K562 (cell line): ENCODE measurements around the gene YTHDF1. TPM values are rescaled to one million over a fixed set of nuclear protein-coding genes. Genes with fewer than 3 reads are reported as not detected.

Experiments used
- CHD7 ChIP-seq: fragments of 200-600 bp; sonication (generic); IDR thresholded peaks from one replicate; pipeline ENCODE4 v1.6.1; 2012; ENCODE audit warnings: mild to moderate bottlenecking, low read depth, low read length, inconsistent platforms
- CREM ChIP-seq: IDR thresholded peaks from 2 replicates; pipeline ENCODE4 v1.6.1; 2014; ENCODE audit warnings: antibody characterized with exemption, low read depth
- DMBX1 ChIP-seq: fragments of 250-450 bp; sonication (Bioruptor Pico); IDR thresholded peaks from 2 replicates; pipeline ENCODE4 v1.8.0; 2022; ENCODE audit warnings: inconsistent platforms, mild to moderate bottlenecking, moderate library complexity, borderline replicate concordance
- EGR1 ChIP-seq: fragments of 450-650 bp; conservative IDR thresholded peaks from 2 replicates; pipeline ENCODE4 v1.6.1; 2017; ENCODE audit warnings: mild to moderate bottlenecking
- HIVEP1 ChIP-seq: fragments of 250-450 bp; sonication (Bioruptor Pico); IDR thresholded peaks from 2 replicates; pipeline ENCODE4 v1.4.0; 2020; ENCODE audit warnings: mild to moderate bottlenecking
- MBD2 ChIP-seq: sonication (generic); IDR thresholded peaks from 2 replicates; pipeline ENCODE4 v1.6.1; 2016; ENCODE audit warnings: low read depth, borderline replicate concordance
- PHF21A ChIP-seq: fragments of 450-650 bp; IDR thresholded peaks from 2 replicates; pipeline ENCODE4 v1.6.1; 2017; ENCODE audit warnings: low read depth, borderline replicate concordance
- SNAPC5 ChIP-seq: fragments of 250-450 bp; sonication (Bioruptor Pico); IDR thresholded peaks from 2 replicates; pipeline ENCODE4 v1.8.0; 2021; ENCODE audit warnings: moderate library complexity, mild to moderate bottlenecking, inconsistent platforms
- SP1 ChIP-seq: sonication (generic); formaldehyde crosslinking; IDR thresholded peaks from 2 replicates; pipeline ENCODE4 v1.8.1; 2022; ENCODE audit warnings: mild to moderate bottlenecking, missing genetic modification reagents
- USF1 ChIP-seq: sonication (generic); formaldehyde crosslinking; IDR thresholded peaks from 2 replicates; pipeline ENCODE4 v1.9.0; 2022; ENCODE audit warnings: mild to moderate bottlenecking, missing genetic modification reagents
- ZFX ChIP-seq: sonication (generic); formaldehyde crosslinking; IDR thresholded peaks from 2 replicates; pipeline ENCODE4 v1.8.0; 2022; ENCODE audit warnings: mild to moderate bottlenecking, missing genetic modification reagents, moderate library complexity
- ZNF3 ChIP-seq: fragments of 250-450 bp; sonication (Bioruptor Pico); IDR thresholded peaks from 2 replicates; pipeline ENCODE4 v1.5.0; 2021; ENCODE audit warnings: mild to moderate bottlenecking, moderate library complexity
- ZNF395 ChIP-seq: fragments of 200-800 bp; sonication (Bioruptor generic); IDR thresholded peaks from 2 replicates; pipeline ENCODE4 v1.6.1; 2017; ENCODE audit warnings: missing genetic modification characterization, missing compliant biosample characterization
- polyA plus RNA-seq, 8 experiments: library from polyadenylated mRNA; depleted of rRNA in 4 of 8; stranded (reverse) in 5 of 8; unstranded in 3 of 8; fragments of >200 nt; fragmentation: Nextera tagmentation in 2 of 8; fragmentation: Illumina TruSeq in 1 of 8; extraction: Ambion mirVana in 2 of 8; extraction: Trizol in 1 of 8; gene quantifications; 2 replicates each; pipeline versions ENCODE4 v1.2.1 to v1.2.3, GENCODE V29; 2011 to 2014; ENCODE audit warnings: inconsistent platforms in 1 of 8, missing spikeins in 1 of 8
- total RNA-seq, 7 experiments: library from RNA; depleted of rRNA in 6 of 7; stranded (reverse); fragments of >200 nt in 6 of 7; fragmentation: Illumina TruSeq in 2 of 7; extraction: Trizol in 2 of 7; gene quantifications; 2 replicates each; pipeline versions ENCODE4 v1.2.1 to v1.2.3, GENCODE V29; 2011 to 2021; ENCODE audit warnings: low replicate concordance in 1 of 7

YTHDF1 gene
- total and polyA plus RNA-seq, 9 of the 15 experiments (the other 6 are each of a cell fraction or from before 2014, with no cell fraction given): 10.1 to 42.4 (median 27.8) TPM

GRCh38 chr20:63216041-63216848 is at the start of gene YTHDF1 (continued):
- TF ChIP-seq EGR1: peak; percentile 96
- TF ChIP-seq SNAPC5: no peak
- TF ChIP-seq DMBX1 (CRISPR knock-in tag): peak; percentile 42; the same call in 1 of the 2 replicates
- TF ChIP-seq SP1: peak; percentile 71
- TF ChIP-seq ZNF3: no peak
- no peak for TF ChIP-seq MBD2
- TF ChIP-seq ZNF395 (CRISPR knock-in tag): peak; percentile 38; the same call in 1 of the 2 replicates
- TF ChIP-seq HIVEP1: 0 out of 2 replicates have a peak, but pooled peaks have one; percentile 50
- TF ChIP-seq PHF21A: no peak
- TF ChIP-seq CHD7: no peak
- peak; percentile 82 for TF ChIP-seq ZFX (CRISPR knock-in tag)
- TF ChIP-seq USF1 (CRISPR knock-in tag): peak; percentile 98
- TF ChIP-seq CREM: peak; percentile 89
